ENCODE results near the gene SPRR5.

- TF ChIP-seq CTCF (IDR thresholded peaks at IDR 0.05; ENCODE audit: insufficient read depth, low read depth, low read length), result no peak
- TF ChIP-seq EZH2 (IDR thresholded peaks at IDR 0.05; ENCODE audit: insufficient read depth, low read length), result no peak
Observed at GRCh38 chr1:152901631-152902030, 45.4 kb upstream of the SPRR5 start.
